Stimulated activated CD4-positive, alpha-beta T cell treated with anti-CD3 and anti-CD28 coated beads, Interleukin-4, amount 100 ng/mL, for 1 hour (primary cell): Measurements from ENCODE around the gene ICA1.
"Not testable (repeated sequence)": the region's sequence is repeated elsewhere in the genome, so short reads cannot be mapped to it uniquely, and the experiment has no call there.

ENCODE experiments used
- DNase-seq: peaks from one replicate; pipeline ENCODE4 v3.0.0-alpha.2; 2020

The ICA1 gene

GRCh38 chr7:8089036-8089780 is 172.8 kb downstream of the ICA1 start:
- DNase-seq = no peak

- no peak for DNase-seq
Observed at GRCh38 chr7:8086239-8086638, 175.7 kb downstream of the ICA1 start.

- DNase-seq = no peak
Observed at GRCh38 chr7:8085420-8085819, 176.5 kb downstream of the ICA1 start.

GRCh38 chr7:8084836-8085235 is 177.1 kb downstream of the ICA1 start:
- DNase-seq = no peak

- no peak for DNase-seq
Observed at GRCh38 chr7:8082762-8083161, 179.2 kb downstream of the ICA1 start.

- no peak for DNase-seq
Observed at GRCh38 chr7:8078418-8078817, 183.5 kb downstream of the ICA1 start.

- no peak for DNase-seq
Observed at GRCh38 chr7:8070451-8071180, 191.4 kb downstream of the ICA1 start.

- DNase-seq = no peak
Observed at GRCh38 chr7:8068892-8069686, 192.9 kb downstream of the ICA1 start.

- DNase-seq = no peak
Observed at GRCh38 chr7:8065356-8065813, 196.6 kb downstream of the ICA1 start.

- DNase-seq = no peak
Observed at GRCh38 chr7:8064828-8065227, 197.1 kb downstream of the ICA1 start.

- DNase-seq = no peak
Observed at GRCh38 chr7:8063706-8064297, 198.2 kb downstream of the ICA1 start.

GRCh38 chr7:8063300-8063699 is 198.7 kb downstream of the ICA1 start:
- not testable (repeated sequence) for DNase-seq
